Testis (tissue), 2 donors: ENCODE results near the gene XAGE2.

Experiments used
- POLR2A ChIP-seq: fragments of 450-650 bp; IDR thresholded peaks from one replicate; pipeline ENCODE4 v1.6.1; 2017; ENCODE audit warnings: antibody characterized with exemption, mild to moderate bottlenecking, moderate library complexity
- TF ChIP-seq, protein P1 (sequence below), 3 experiments: fragments of 450-650 bp in 2 of 3; fragments of 200-600 bp in 1 of 3; sonication (generic) in 1 of 3; IDR thresholded peaks; one replicate each; pipeline ENCODE4 v1.5.1; 2016 to 2019; ENCODE audit warnings: antibody characterized with exemption in 3 of 3, mild to moderate bottlenecking in 2 of 3, moderate library complexity in 1 of 3

DNA sequence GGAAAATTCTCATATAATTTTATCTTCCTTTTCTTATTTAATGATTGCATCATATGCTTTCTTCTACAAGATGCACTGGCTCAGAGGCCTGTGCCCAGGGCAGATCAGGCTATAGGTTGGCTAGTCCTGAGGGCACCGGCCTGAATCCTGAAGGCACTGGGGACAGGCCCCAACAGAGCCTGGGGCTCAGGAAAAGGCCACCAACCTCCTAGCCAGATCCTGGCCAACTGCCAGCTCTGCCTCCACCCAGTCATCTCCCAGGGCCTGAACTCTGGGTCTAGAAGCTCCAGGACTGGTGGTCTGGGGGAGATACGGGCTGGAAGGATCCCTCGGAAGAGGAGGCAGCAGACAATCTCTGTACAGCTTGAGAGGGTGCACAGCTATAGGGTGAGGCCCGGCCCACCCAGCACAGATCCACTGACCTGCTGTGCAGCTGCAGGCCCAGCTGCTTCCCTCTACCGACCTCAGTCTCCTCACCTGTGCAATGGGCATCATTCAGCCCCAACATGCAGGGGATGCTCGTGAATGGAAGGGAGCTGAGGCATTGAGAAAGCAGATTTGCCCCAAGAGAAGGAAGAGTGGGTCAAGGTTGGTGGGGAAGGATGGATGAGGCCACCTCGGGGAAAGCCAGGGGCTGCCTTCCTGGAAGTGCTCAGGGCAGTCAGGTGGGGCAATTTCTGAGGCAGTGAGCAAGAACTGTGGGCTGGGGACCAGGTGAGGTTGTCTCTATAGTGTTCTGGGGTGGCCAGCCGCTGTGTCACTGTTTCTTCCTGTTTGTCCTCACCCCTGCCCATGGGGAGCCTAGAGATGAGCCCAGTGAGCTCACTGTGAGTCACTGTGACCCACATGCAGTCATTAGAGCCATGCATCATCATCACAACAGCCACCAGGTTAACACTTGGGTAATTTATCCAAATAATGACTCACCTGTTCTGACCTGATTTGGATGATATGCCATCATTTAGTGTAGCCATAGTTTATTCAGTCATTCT lies 22.4 kb upstream of the XAGE2 start:
- TF ChIP-seq POLR2A, result no peak
- TF ChIP-seq, protein P1, sequence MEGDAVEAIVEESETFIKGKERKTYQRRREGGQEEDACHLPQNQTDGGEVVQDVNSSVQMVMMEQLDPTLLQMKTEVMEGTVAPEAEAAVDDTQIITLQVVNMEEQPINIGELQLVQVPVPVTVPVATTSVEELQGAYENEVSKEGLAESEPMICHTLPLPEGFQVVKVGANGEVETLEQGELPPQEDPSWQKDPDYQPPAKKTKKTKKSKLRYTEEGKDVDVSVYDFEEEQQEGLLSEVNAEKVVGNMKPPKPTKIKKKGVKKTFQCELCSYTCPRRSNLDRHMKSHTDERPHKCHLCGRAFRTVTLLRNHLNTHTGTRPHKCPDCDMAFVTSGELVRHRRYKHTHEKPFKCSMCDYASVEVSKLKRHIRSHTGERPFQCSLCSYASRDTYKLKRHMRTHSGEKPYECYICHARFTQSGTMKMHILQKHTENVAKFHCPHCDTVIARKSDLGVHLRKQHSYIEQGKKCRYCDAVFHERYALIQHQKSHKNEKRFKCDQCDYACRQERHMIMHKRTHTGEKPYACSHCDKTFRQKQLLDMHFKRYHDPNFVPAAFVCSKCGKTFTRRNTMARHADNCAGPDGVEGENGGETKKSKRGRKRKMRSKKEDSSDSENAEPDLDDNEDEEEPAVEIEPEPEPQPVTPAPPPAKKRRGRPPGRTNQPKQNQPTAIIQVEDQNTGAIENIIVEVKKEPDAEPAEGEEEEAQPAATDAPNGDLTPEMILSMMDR (IDR thresholded peaks at IDR 0.05), result no peak
